Panc1 (cell line): ENCODE results near the gene OSTC. TPM values are rescaled to one million over a fixed set of nuclear protein-coding genes. Genes with fewer than 3 reads are reported as not detected.

Experiments
- ATAC-seq: fragments of 200-7000 bp; cut with Tn5 transposase; 2 replicates; pipeline ENCODE4 v1.9.1; 2020; ENCODE audit warnings: mild to moderate bottlenecking, moderate library complexity
- BruUV-seq: library from RNA; stranded (reverse); fragments of 400-500 nt; replicated peaks from 2 replicates; lab custom pipeline; 2021; lab: Mats Ljungman, UMichigan
- CTCF ChIA-PET: fragments of 300-600 bp; sonication (Branson Sonifier 250); formaldehyde crosslinking; loops from one replicate; lab custom pipeline; 2022; ENCODE audit warnings: antibody characterized with exemption; lab: Charles Lee
- POLR2A ChIA-PET: fragments of 300-600 bp; sonication (Branson Sonifier 250); formaldehyde crosslinking; loops from one replicate; lab custom pipeline; 2022; ENCODE audit warnings: antibody characterized with exemption; lab: Charles Lee
- DNase-seq: peaks from one replicate; pipeline ENCODE4 v3.0.0-alpha.2; 2010; ENCODE audit warnings: low read depth, low spot score
- H3K27ac ChIP-seq: 2 replicates; pipeline ENCODE4 v1.5.1; 2011; ENCODE audit warnings: mild to moderate bottlenecking, low read length, inconsistent platforms
- H3K27me3 ChIP-seq: fragments of 200-500 bp; sonication (Bioruptor generic); 2 replicates; pipeline ENCODE4 v1.6.0; 2014; ENCODE audit warnings: low read length, inconsistent platforms; ENCODE audit not compliant: control insufficient read depth, insufficient read depth
- H3K36me3 ChIP-seq: fragments of 200-500 bp; sonication (Bioruptor generic); 2 replicates; pipeline ENCODE4 v1.5.1; 2014; ENCODE audit warnings: inconsistent platforms, mild to moderate bottlenecking, low read length, moderate library complexity; ENCODE audit not compliant: control insufficient read depth, insufficient read depth
- H3K4me1 ChIP-seq: 2 replicates; pipeline ENCODE4 v1.5.1; 2011; ENCODE audit warnings: inconsistent platforms, mild to moderate bottlenecking, low read length, moderate library complexity; ENCODE audit not compliant: control insufficient read depth, insufficient read depth
- H3K4me3 ChIP-seq, 2 experiments: 2 replicates each; pipeline ENCODE4 v1.5.1; 2011 to 2012; ENCODE audit warnings: low read depth in 2 of 2, low read length in 2 of 2, mild to moderate bottlenecking in 2 of 2, inconsistent platforms in 1 of 2, moderate library complexity in 1 of 2
- H3K9me3 ChIP-seq: fragments of 200-500 bp; sonication (Bioruptor generic); 2 replicates; pipeline ENCODE4 v1.5.1; 2014; ENCODE audit warnings: low read depth, mild to moderate bottlenecking, inconsistent platforms, low read length, moderate library complexity; ENCODE audit not compliant: control insufficient read depth, insufficient read depth
- CTCF ChIP-seq: fragments of 450-650 bp; IDR thresholded peaks from 2 replicates; pipeline ENCODE4 v1.5.1; 2017; ENCODE audit warnings: mild to moderate bottlenecking
- POLR2AphosphoS5 ChIP-seq: IDR thresholded peaks from 2 replicates; pipeline ENCODE4 v1.6.1; 2012; ENCODE audit warnings: mild to moderate bottlenecking, low read depth, low read length, moderate library complexity
- REST ChIP-seq, 2 experiments: IDR thresholded peaks; 2 replicates each; pipeline ENCODE4 v1.6.1; 2011 to 2012; ENCODE audit warnings: low read depth in 2 of 2, control low read depth in 1 of 2, low read length in 1 of 2, mild to moderate bottlenecking in 1 of 2, moderate library complexity in 1 of 2; ENCODE audit not compliant: insufficient read depth in 1 of 2
- SIN3A ChIP-seq: IDR thresholded peaks from 2 replicates; pipeline ENCODE4 v1.6.1; 2012; ENCODE audit warnings: low read depth, mild to moderate bottlenecking, low read length, moderate library complexity, borderline replicate concordance; ENCODE audit not compliant: insufficient read depth
- TCF7L2 ChIP-seq: IDR thresholded peaks from 2 replicates; pipeline ENCODE4 v1.6.1; 2011; ENCODE audit warnings: mild to moderate bottlenecking, low read depth, low read length, inconsistent platforms
- in situ Hi-C: cut with HindIII; loops from 2 replicates; pipeline ENCODE4 v1.10.0; 2016; ENCODE audit warnings: low sequenced_read_pairs, low pct_unique_long_range_greater_than_20kb
- intact Hi-C: fragments of 100-400 bp; cut with micrococcal nuclease; formaldehyde crosslinking; loops from one replicate; pipeline ENCODE4 v1.10.0; 2022; ENCODE audit not compliant: unreplicated experiment
- total RNA-seq: library from RNA; stranded (reverse); gene quantifications from one replicate; pipeline ENCODE4 v1.2.1, GENCODE V29; 2021; ENCODE audit not compliant: unreplicated experiment

OSTC gene
- total RNA-seq, 1 experiment from 2014 or later: 57.8 TPM

GRCh38 chr4:108624263-108625056 is 25.9 kb upstream of the OSTC start:
- POLR2A ChIA-PET: no interaction called here
- TF ChIP-seq POLR2AphosphoS5 (no peak), TCF7L2 (no peak), REST (IDR thresholded peaks at IDR 0.05; ENCODE audit: insufficient read depth in 1 of 2, low read depth in 2 of 2, low read length in 1 of 2) (no peak), SIN3A (no peak), CTCF (no peak)
- Histone ChIP-seq H3K27ac (no peak overlapping the region), H3K4me3 (no peak overlapping the region), H3K36me3 (peaks cover 45% of the 10 kb centered on the region), H3K27me3 (no peaks in the 10 kb centered on the region), H3K4me1 (peaks cover 7% of the 10 kb centered on the region), H3K9me3 (no peaks in the 10 kb centered on the region)
- in situ Hi-C loops: no loop called here
- no TSS peak for BruUV-seq
- intact Hi-C loops: no loop called here
- CTCF ChIA-PET: no interaction called here
- DNase-seq (no peak), ATAC-seq (no peak)

GRCh38 chr4:108626056-108626455 is 24.3 kb upstream of the OSTC start:
- BruUV-seq: no TSS peak
- H3K27ac ChIP-seq: no peak overlapping the region
- no peak for TF ChIP-seq SIN3A
- no peak for TF ChIP-seq REST (IDR thresholded peaks at IDR 0.05; ENCODE audit: insufficient read depth in 1 of 2, low read depth in 2 of 2, low read length in 1 of 2)
- TF ChIP-seq CTCF: no peak
- TF ChIP-seq POLR2AphosphoS5: no peak
- no peak for TF ChIP-seq TCF7L2
- CTCF ChIA-PET: no interaction called here
- H3K27me3 ChIP-seq: no peaks in the 10 kb centered on the region
- ATAC-seq: no peak
- H3K9me3 ChIP-seq: no peaks in the 10 kb centered on the region
- no peak for DNase-seq
- no peak overlapping the region for H3K4me3 ChIP-seq
- POLR2A ChIA-PET: no interaction called here
- intact Hi-C loops (no loop called here), in situ Hi-C loops (no loop called here)
- peaks cover 50% of the 10 kb centered on the region for H3K36me3 ChIP-seq
- H3K4me1 ChIP-seq: peaks cover 7% of the 10 kb centered on the region
